Endometrium (tissue), 2 donors: ENCODE measurements around the gene CYP46A1.
A peak's percentile ranks its signal among the peaks of the same experiment; 100 is the strongest.

Experiments used
- FAIRE-seq: peaks from 2 replicates; lab custom pipeline; 2012; peaks lifted over from hg19 to GRCh38; lab: Jason Lieb, UNC
- donor health status: control.
- donor health status: control.

Gene CYP46A1

DNA sequence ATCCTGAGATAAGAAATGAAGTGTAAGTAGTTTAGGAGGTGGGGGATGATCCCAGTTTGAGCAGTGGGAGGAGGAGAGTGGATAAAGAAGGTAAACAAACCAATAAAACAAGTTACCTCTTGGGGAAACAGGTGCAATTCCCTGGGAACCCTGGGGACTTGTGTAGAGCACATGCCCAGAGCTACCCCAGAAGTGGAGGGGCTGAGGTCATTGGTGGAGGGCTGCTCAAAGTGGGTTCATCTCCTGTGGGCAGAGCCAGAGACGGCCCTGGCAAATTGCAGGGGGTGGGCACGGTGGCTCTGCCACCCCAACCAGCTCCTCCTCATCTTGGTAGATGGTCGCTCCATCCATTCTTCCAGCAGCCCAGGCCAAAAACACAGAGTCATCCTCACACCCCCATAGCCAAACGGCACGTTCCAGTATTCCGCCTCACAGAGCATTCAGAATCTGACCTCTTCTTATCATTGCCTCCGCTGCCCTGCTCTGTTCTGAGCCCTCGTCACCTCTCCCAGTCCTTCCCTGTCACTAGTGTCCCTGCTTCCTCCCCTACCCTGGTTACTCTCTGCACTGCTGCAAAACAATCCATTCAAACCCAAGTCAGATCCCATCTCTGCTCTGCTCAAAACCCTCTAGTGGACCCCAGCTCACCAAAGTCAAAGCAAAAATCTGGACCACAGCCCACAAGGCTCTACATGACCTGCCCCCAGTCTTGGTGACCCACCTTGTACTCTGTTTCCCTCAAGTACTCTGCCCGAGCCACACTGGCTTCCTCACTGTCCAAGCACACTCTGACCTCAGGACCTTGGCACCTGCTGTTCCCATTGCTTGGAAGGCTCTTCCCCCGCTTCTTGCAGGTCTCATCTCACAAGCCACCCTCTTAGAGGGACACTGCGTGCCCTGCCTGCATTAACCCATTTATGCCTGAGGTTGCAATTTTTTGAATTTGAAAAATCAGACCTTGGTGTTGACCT, 5.5 kb downstream of the CYP46A1 start:
- FAIRE-seq = no peak

GRCh38 chr14:99690636-99691035, 6.5 kb downstream of the CYP46A1 start:
- no peak for FAIRE-seq

DNA sequence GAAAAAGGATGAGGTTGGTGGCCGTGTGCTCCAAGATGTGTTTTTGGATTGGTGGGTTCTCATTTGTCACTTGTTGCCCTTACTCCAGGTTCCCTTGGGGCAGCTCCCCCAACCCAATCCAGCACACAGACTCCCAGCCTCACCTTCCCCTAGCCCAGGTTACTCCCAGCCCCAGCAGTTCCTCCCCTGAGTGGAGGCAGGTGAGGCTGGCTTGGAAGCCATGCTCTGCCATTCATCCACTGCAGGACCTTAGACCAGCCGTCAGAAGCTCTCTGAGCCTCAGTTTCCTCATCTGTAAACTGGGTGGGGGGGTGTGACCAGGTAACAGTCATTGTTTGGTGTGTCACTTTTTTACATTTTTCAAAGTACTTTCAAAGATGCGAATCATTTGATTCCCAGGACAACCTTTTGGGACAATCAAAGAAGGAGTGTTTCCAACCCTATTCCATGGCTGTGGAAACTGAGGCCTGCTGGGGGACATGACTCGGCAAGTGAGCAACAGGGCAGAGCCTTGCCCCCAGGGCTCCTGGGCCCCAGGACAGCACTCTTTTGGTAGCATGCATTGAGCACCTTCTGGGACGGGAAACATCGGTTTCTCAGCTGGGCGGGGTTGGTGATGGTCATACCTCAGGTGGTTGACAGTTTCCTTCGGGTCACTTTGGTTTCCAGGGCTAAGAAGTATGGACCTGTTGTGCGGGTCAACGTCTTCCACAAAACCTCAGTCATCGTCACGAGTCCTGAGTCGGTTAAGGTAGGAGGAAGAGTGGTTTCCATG, 7.2 kb downstream of the CYP46A1 start:
- no peak for FAIRE-seq

DNA sequence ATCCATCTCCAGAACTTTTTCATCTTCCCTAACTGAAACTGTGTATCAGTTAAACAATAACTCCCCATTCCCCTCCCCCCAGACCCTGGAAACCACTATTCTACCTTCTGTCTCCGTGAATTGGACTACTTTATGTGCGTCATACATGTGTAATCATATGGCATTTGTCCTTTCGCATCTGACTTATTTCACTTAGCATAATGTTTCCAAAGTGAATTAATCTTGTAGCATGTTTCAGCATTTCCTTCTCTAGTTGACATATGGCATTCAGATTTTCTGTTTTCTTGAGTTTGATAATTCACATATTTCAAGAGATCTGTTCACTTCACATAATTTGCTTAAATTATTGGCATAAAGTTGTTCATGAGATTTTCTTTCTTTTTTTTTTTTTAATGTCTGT, 9.8 kb downstream of the CYP46A1 start:
- FAIRE-seq = peak; percentile 33

DNA sequence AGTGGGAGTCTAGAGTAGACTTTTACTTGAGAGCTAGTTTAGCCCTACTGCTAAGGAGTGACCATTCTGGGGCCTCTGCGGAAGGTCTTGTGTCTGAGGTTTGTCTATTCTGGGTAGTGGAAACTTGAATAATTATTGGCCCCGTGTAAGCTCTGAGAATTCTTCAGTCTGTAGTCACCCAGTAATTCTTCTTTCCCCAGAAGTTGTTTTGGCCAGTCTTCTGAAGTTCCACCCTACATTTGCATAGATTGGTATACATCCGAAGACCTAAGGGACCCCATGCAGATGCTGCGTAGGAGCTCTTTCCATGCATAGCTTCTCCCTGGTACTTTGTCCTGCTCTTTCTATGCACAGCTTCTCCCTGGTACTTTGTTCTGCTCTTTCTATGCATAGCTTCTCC, 12.8 kb downstream of the CYP46A1 start:
- no peak for FAIRE-seq

DNA sequence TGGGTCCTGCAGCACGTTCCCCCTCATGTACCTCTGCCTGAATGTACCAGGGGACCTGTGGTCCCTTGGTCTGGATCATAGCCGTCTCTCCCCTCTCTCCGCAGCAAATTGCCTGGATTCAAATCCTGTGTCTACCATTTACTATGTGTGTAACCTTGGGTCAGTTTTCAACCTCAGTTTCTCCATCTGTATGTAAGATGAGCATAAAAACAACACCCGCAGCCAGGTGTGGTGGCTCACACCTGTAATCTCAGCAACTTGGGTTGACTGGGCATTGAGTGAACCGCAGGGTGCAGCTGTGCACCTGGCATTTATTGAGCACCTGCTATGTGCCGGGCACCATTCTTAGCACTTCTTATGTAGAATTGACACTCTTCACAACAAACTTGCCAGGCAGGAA, 14.1 kb downstream of the CYP46A1 start:
- FAIRE-seq = no peak

GRCh38 chr14:99698642-99699041, 14.5 kb downstream of the CYP46A1 start:
- FAIRE-seq = no peak

GRCh38 chr14:99699085-99699760, 15.1 kb downstream of the CYP46A1 start:
- no peak for FAIRE-seq

- FAIRE-seq = no peak
These were observed 15.8 kb downstream of the CYP46A1 start for GRCh38 chr14:99699861-99700260.

- FAIRE-seq = no peak
These were observed 16.3 kb downstream of the CYP46A1 start for GRCh38 chr14:99700379-99700778.

GRCh38 chr14:99701260-99701659, 17.2 kb downstream of the CYP46A1 start:
- no peak for FAIRE-seq

DNA sequence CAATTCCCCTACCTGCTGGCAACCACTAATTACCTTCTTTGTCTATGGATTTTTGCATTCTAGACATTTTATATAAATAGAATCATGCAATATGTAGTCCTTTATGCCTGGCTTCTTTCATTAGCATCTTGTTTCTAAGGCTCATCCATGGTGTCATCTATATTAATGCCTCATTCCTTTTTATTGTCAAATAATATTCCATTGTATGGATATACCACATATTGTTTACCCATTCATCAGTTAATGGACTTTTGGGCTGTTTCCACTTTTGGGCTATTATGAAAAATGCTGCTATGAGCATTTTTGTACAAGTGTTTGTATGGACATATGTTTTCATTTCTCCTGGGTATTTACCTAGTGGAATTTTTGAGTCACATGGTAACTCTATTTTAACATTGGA, 18.0 kb downstream of the CYP46A1 start:
- no peak for FAIRE-seq

DNA sequence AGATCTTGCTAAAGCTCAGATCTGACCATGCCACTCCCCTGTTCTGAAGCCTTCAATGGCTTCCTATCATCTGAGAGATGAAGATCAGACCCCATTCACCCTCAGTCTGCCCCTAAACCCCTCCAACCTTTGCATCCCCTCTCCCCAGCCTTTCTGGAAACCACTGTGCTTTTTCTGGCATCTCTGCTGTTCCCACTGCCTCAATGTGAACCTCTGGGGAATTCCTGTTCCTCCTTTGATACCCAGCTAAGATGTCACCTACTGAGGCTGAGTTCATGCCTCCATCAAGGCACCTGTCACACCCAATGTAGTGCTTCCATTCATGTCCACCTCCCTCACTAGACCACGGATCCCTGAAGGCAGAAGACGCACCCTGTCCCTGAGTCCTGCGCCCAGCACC, 19.3 kb downstream of the CYP46A1 start:
- FAIRE-seq = no peak

DNA sequence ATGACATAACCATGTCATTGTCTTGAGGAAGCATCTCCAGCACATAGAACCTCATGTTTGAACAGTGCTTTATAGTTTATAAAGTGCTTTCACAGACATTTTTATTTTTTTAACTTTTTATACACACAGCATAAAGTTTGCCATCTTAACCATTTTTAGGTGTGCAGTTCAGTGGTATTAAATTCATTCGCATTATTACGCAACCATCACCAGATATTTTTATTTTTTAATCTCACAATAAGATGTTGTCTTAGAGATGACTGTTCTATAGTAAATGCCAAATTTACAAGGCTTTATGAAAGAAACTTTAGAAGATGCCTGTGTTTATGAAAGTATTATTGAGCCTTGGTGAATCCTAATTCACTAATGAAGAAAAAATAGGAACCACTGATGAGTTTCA, 19.9 kb downstream of the CYP46A1 start:
- FAIRE-seq = no peak

DNA sequence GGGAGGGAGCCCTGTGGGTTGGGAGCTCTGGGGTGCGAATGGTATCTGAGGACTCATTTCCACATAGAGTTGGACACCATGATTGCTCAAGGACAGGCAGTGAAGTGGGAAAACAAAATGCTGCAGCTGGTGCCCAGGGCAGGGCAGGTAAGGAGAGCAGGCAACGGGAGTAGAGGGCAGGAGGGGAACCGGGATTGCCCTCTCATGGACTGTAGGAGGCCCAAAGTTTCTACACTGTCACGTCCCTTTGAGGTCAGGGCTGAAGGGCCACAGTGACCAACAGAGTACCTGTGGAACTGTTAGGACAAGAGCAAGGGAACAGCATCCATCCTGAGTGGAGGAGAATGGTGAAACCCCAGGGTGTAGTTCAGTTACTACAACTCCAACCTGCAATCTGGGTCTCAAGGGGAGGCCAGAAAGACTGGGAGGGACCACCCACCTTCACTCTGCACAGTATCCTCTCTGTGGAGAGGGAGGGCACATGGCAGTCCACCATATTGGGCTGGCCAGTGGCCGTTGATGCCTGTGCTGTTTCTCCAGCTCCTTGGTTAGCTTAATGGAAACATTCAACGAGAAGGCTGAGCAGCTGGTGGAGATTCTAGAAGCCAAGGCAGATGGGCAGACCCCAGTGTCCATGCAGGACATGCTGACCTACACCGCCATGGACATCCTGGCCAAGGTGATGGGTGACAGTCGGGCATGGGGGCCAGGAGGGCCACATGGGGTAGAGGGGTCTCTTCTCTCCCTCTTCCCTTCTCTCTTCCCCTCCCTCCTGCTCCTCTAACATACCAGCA, 22.2 kb downstream of the CYP46A1 start:
- no peak for FAIRE-seq

DNA sequence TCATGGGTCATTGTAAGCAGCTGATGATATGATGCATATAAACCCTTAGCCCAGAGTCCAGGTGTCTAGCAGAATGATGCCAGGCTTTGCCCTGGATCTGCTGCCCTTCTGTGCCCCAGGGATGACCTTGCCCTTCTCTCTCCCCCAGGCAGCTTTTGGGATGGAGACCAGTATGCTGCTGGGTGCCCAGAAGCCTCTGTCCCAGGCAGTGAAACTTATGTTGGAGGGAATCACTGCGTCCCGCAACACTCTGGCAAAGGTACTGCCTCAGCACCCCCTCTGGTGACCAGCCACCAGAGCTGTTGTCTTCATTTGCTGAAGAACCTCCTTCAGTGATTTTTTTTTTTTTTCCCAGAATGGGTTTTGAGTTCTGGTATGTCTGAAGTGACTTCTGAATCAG, 23.3 kb downstream of the CYP46A1 start:
- FAIRE-seq = no peak

- FAIRE-seq = no peak
These were observed 23.8 kb downstream of the CYP46A1 start for GRCh38 chr14:99707921-99708320.

- FAIRE-seq = no peak
These were observed 24.4 kb downstream of the CYP46A1 start for GRCh38 chr14:99708449-99708848.

GRCh38 chr14:99713972-99714371, 29.9 kb downstream of the CYP46A1 start:
- FAIRE-seq = no peak

GRCh38 chr14:99715266-99716000, 31.3 kb downstream of the CYP46A1 start:
- no peak for FAIRE-seq
